ENCODE measurements around the gene OTOP2.

DNA sequence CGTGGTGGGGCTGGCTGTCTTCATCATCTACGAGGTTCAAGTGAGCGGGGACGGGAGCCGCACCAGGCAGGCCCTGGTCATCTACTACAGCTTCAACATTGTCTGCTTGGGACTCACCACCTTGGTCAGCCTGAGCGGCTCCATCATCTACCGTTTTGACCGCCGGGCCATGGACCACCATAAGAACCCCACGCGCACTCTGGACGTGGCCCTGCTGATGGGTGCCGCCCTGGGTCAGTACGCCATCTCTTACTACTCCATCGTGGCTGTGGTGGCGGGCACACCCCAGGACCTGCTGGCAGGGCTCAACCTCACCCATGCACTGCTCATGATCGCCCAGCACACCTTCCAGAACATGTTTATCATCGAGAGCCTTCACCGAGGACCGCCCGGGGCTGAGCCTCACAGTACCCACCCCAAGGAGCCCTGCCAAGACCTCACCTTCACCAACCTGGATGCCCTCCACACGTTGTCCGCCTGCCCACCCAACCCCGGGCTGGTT is 6.5 kb downstream of the OTOP2 start:
- no peak for TF ChIP-seq BHLHE40 (IDR thresholded peaks at IDR 0.05; ENCODE audit: borderline replicate concordance)
- TF ChIP-seq ELF4 (IDR thresholded peaks at IDR 0.05) = no peak
- no peak for TF ChIP-seq SUZ12 (IDR thresholded peaks at IDR 0.05)
- TF ChIP-seq, protein P1, sequence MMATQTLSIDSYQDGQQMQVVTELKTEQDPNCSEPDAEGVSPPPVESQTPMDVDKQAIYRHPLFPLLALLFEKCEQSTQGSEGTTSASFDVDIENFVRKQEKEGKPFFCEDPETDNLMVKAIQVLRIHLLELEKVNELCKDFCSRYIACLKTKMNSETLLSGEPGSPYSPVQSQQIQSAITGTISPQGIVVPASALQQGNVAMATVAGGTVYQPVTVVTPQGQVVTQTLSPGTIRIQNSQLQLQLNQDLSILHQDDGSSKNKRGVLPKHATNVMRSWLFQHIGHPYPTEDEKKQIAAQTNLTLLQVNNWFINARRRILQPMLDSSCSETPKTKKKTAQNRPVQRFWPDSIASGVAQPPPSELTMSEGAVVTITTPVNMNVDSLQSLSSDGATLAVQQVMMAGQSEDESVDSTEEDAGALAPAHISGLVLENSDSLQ (IDR thresholded peaks at IDR 0.05) = no peak
- TF ChIP-seq SP1 (IDR thresholded peaks at IDR 0.05) = no peak
- TF ChIP-seq CTBP1 (IDR thresholded peaks at IDR 0.05; ENCODE audit: borderline replicate concordance) = no peak
